GM12878 (cell line): ENCODE measurements around the gene SELENOT. TPM values are rescaled to one million over a fixed set of nuclear protein-coding genes. Genes with fewer than 3 reads are reported as not detected.

Source experiments
- ATAC-seq: fragments of 200-7000 bp; cut with Tn5 transposase; 3 replicates; pipeline ENCODE4 v1.9.1; 2020; ENCODE audit warnings: mild to moderate bottlenecking, moderate library complexity
- BruUV-seq: library from RNA; stranded (reverse); fragments of 400-500 nt; replicated peaks from 2 replicates; lab custom pipeline; 2021; lab: Mats Ljungman, UMichigan
- CTCF ChIA-PET: fragments of 300-600 bp; sonication (Branson Sonifier 250); formaldehyde crosslinking; extraction: SDS; loops from one replicate; lab custom pipeline; 2021; ENCODE audit warnings: inconsistent platforms; lab: Yijun Ruan, JAX
- POLR2A ChIA-PET: fragments of 350-600 bp; formaldehyde crosslinking; extraction: SDS; loops from one replicate; lab custom pipeline; 2021; ENCODE audit warnings: inconsistent platforms; lab: Charles Lee
- RAD21 ChIA-PET: fragments of 300-600 bp; sonication (Branson Sonifier 250); formaldehyde crosslinking; loops from one replicate; lab custom pipeline; 2023; ENCODE audit warnings: antibody characterized with exemption; ENCODE audit not compliant: unreplicated experiment; lab: Charles Lee
- SMC1A ChIA-PET: fragments of 300-600 bp; sonication (Branson Sonifier 250); formaldehyde crosslinking; loops from one replicate; lab custom pipeline; 2023; ENCODE audit not compliant: unreplicated experiment, uncharacterized antibody; lab: Charles Lee
- DNase-seq: peaks from one replicate; pipeline ENCODE4 v3.0.0-alpha.2; 2011; ENCODE audit warnings: low read depth, low spot score
- FAIRE-seq: peaks from 3 replicates; lab custom pipeline; 2011; peaks lifted over from hg19 to GRCh38; lab: Jason Lieb, UNC
- H2AFZ ChIP-seq: 2 replicates; pipeline ENCODE4 v1.6.0; 2011; ENCODE audit warnings: low read depth, low read length, control low read depth; ENCODE audit not compliant: control insufficient read depth
- H3K27ac ChIP-seq: 2 replicates; pipeline ENCODE4 v1.5.1; 2011; ENCODE audit warnings: control low read depth; ENCODE audit not compliant: control insufficient read depth, insufficient read depth
- H3K27me3 ChIP-seq, 2 experiments: replicated peaks in 1 of 2; 2 replicates each; pipeline versions ENCODE4 v1.6.0 to v1.6.1; 2011; ENCODE audit warnings: low read length in 1 of 2; ENCODE audit not compliant: control insufficient read depth in 2 of 2, insufficient read depth in 2 of 2
- H3K36me3 ChIP-seq, 2 experiments: 2 replicates each; pipeline ENCODE4 v1.5.1; 2011; ENCODE audit warnings: low read length in 1 of 2; ENCODE audit not compliant: control insufficient read depth in 2 of 2, insufficient read depth in 2 of 2
- H3K4me1 ChIP-seq: 2 replicates; pipeline ENCODE4 v1.6.1; 2011; ENCODE audit warnings: mild to moderate bottlenecking, low read length, moderate library complexity, mixed read lengths; ENCODE audit not compliant: control insufficient read depth, insufficient read depth
- H3K4me2 ChIP-seq: 2 replicates; pipeline ENCODE4 v1.6.0; 2011; ENCODE audit warnings: control low read depth; ENCODE audit not compliant: control insufficient read depth, insufficient read depth
- H3K4me3 ChIP-seq: fragments of 200-600 bp; sonication (generic); 2 replicates; pipeline ENCODE4 v1.5.1; 2016
- H3K79me2 ChIP-seq: 2 replicates; pipeline ENCODE4 v1.6.0; 2011; ENCODE audit warnings: low read length; ENCODE audit not compliant: control insufficient read depth, insufficient read depth
- H3K9ac ChIP-seq: 2 replicates; pipeline ENCODE4 v1.8.0; 2011; ENCODE audit warnings: low read length, control low read depth, mixed read lengths; ENCODE audit not compliant: control insufficient read depth, insufficient read depth
- H3K9me3 ChIP-seq: replicated peaks from 3 replicates; pipeline ENCODE4 v1.5.1; 2011; ENCODE audit warnings: mild to moderate bottlenecking, low read length; ENCODE audit not compliant: control insufficient read depth, insufficient read depth
- H4K20me1 ChIP-seq: 2 replicates; pipeline ENCODE4 v1.6.0; 2011; ENCODE audit not compliant: control insufficient read depth, insufficient read depth
- ATF2 ChIP-seq: IDR thresholded peaks from 2 replicates; pipeline ENCODE4 v1.6.1; 2012; ENCODE audit warnings: low read length, inconsistent platforms
- BMI1 ChIP-seq: fragments of 450-650 bp; IDR thresholded peaks from 2 replicates; pipeline ENCODE4 v1.6.1; 2016; ENCODE audit warnings: mild to moderate bottlenecking, moderate library complexity, borderline replicate concordance
- CHD2 ChIP-seq: IDR thresholded peaks from 2 replicates; pipeline ENCODE4 v1.6.1; 2011; ENCODE audit warnings: low read depth, low read length, improper control_type of control experiment, borderline replicate concordance
- HCFC1 ChIP-seq: fragments of 150-350 bp; IDR thresholded peaks from 2 replicates; pipeline ENCODE4 v1.6.1; 2014; ENCODE audit warnings: low read length
- IKZF1 ChIP-seq: fragments of 450-650 bp; conservative IDR thresholded peaks from 2 replicates; pipeline ENCODE4 v1.6.1; 2017; ENCODE audit warnings: antibody characterized with exemption, mild to moderate bottlenecking
- KAT2A ChIP-seq: conservative IDR thresholded peaks from 2 replicates; pipeline ENCODE4 v1.6.1; 2011; ENCODE audit warnings: low read depth, low read length; ENCODE audit not compliant: control insufficient read depth
- MLLT1 ChIP-seq: fragments of 450-650 bp; IDR thresholded peaks from 2 replicates; pipeline ENCODE4 v1.6.1; 2016; ENCODE audit warnings: mild to moderate bottlenecking
- MXI1 ChIP-seq: fragments of 150-350 bp; IDR thresholded peaks from 2 replicates; pipeline ENCODE4 v1.6.1; 2011; ENCODE audit warnings: low read depth, mild to moderate bottlenecking, inconsistent platforms, low read length, improper control_type of control experiment
- RB1 ChIP-seq: fragments of 450-650 bp; formaldehyde crosslinking; IDR thresholded peaks from 2 replicates; pipeline ENCODE4 v1.6.1; 2017; ENCODE audit warnings: mild to moderate bottlenecking, borderline replicate concordance
- RCOR1 ChIP-seq: conservative IDR thresholded peaks from 2 replicates; pipeline ENCODE4 v1.6.1; 2012; ENCODE audit warnings: low read depth, low read length, improper control_type of control experiment
- TCF3 ChIP-seq: IDR thresholded peaks from 2 replicates; pipeline ENCODE4 v1.6.1; 2012; ENCODE audit warnings: low read depth, mild to moderate bottlenecking, low read length, borderline replicate concordance; ENCODE audit not compliant: insufficient read depth
- USF1 ChIP-seq: IDR thresholded peaks from 2 replicates; pipeline ENCODE4 v1.6.1; 2011; ENCODE audit warnings: borderline replicate concordance, low read depth, mild to moderate bottlenecking, moderate library complexity, mixed read lengths, low read length; ENCODE audit not compliant: insufficient read depth; ENCODE audit errors: extremely low read length
- ZNF384 ChIP-seq: IDR thresholded peaks from 2 replicates; pipeline ENCODE4 v1.6.1; 2012; ENCODE audit warnings: low read depth, mild to moderate bottlenecking, low read length, improper control_type of control experiment, borderline replicate concordance
- ZSCAN29 ChIP-seq: fragments of 450-650 bp; IDR thresholded peaks from 2 replicates; pipeline ENCODE4 v1.6.1; 2017; ENCODE audit warnings: mild to moderate bottlenecking, moderate library complexity
- WGBS: methylation state at CpG from one replicate; pipeline ENCODE4 v1.1.6; 2016; ENCODE audit warnings: low lambda C conversion rate; ENCODE audit not compliant: insufficient replicate concordance, insufficient coverage; ENCODE audit errors: missing lambda C conversion rate; 5-methylcytosine and 5-hydroxymethylcytosine counted together
- in situ Hi-C: fragments of 300-500 bp; cut with MboI; formaldehyde crosslinking; loops from 9 replicates; pipeline ENCODE4 v1.14.3; 2018; ENCODE audit warnings: mixed read lengths
- intact Hi-C: fragments of 100-400 bp; cut with micrococcal nuclease; formaldehyde crosslinking; loops from one replicate; pipeline ENCODE4 v1.14.2; 2022; ENCODE audit not compliant: unreplicated experiment
- polyA plus RNA-seq, 11 experiments: library from polyadenylated mRNA; depleted of rRNA in 4 of 11; unstranded in 6 of 11; stranded (reverse) in 5 of 11; fragments of >200 nt; fragmentation: Nextera tagmentation in 4 of 11; fragmentation: Illumina TruSeq in 1 of 11; extraction: Ambion mirVana in 4 of 11; extraction: Trizol in 1 of 11; gene quantifications; 1 replicate in 1 of 11; 2 replicates in 10 of 11; pipeline versions ENCODE4 v1.2.1 to v1.2.3, GENCODE V29; 2011 to 2016; ENCODE audit warnings: inconsistent platforms in 2 of 11, missing spikeins in 2 of 11, low read depth in 1 of 11
- total RNA-seq, 4 experiments: library from RNA; depleted of rRNA in 3 of 4; stranded (reverse); fragments of >200 nt in 3 of 4; fragmentation: Illumina TruSeq in 1 of 4; extraction: Trizol in 1 of 4; gene quantifications; 2 replicates each; pipeline versions ENCODE4 v1.2.1 to v1.2.3, GENCODE V29; 2013 to 2021

The SELENOT gene
- total and polyA plus RNA-seq, 10 of the 15 experiments (the other 5 are each of a cell fraction or from before 2014, with no cell fraction given), result 89.4 to 768 (median 261) TPM

GRCh38 chr3:150663461-150663860 lies 60.3 kb downstream of the SELENOT start:
- SMC1A ChIA-PET, result no interaction called here
- no TSS peak for BruUV-seq
- Histone ChIP-seq H3K79me2 (no peaks in the 10 kb centered on the region), H3K4me2 (no peak overlapping the region), H3K4me1 (no peaks in the 10 kb centered on the region), H3K9ac (no peak overlapping the region), H2AFZ (no peak overlapping the region), H4K20me1 (no peaks in the 10 kb centered on the region), H3K27me3 (no peaks in the 10 kb centered on the region; a peak in 1 of 4 replicates), H3K27ac (no peak overlapping the region), H3K36me3 (no peaks in the 10 kb centered on the region), H3K4me3 (no peak overlapping the region), H3K9me3 (no peaks in the 10 kb centered on the region)
- CTCF ChIA-PET, result no interaction called here
- POLR2A ChIA-PET, result no interaction called here
- DNase-seq, result no peak
- no peak for FAIRE-seq
- in situ Hi-C loops, result no loop called here
- RAD21 ChIA-PET, result no interaction called here
- no peak for ATAC-seq
- WGBS, result 67% methylated on average over 8 of the region's 8 CpGs
- TF ChIP-seq ZNF384 (no peak), MLLT1 (no peak), BMI1 (no peak), TCF3 (no peak), MXI1 (no peak), HCFC1 (no peak), USF1 (no peak), RB1 (no peak), RCOR1 (no peak), ATF2 (no peak), ZSCAN29 (no peak), CHD2 (no peak), KAT2A (no peak), IKZF1 (no peak)
- intact Hi-C loops, result no loop called here
